HepG2 (cell line): ENCODE data around the gene KIAA1755. TPM values are rescaled to one million over a fixed set of nuclear protein-coding genes. Genes with fewer than 3 reads are reported as not detected.
A peak's percentile ranks its signal among the peaks of the same experiment; 100 is the strongest.

Source experiments
- AKNA ChIP-seq: sonication (generic); formaldehyde crosslinking; IDR thresholded peaks from 2 replicates; pipeline ENCODE4 v1.4.0; 2020; ENCODE audit warnings: missing genetic modification reagents, borderline replicate concordance
- HBP1 ChIP-seq: IDR thresholded peaks from 2 replicates; pipeline ENCODE4 v1.6.1; 2016; ENCODE audit warnings: low read depth, control low read depth
- HINFP ChIP-seq: sonication (generic); formaldehyde crosslinking; IDR thresholded peaks from 2 replicates; pipeline ENCODE4 v1.4.0; 2020; ENCODE audit warnings: low read depth, mild to moderate bottlenecking, missing genetic modification reagents
- HOXA3 ChIP-seq: sonication (generic); formaldehyde crosslinking; IDR thresholded peaks from 2 replicates; pipeline ENCODE4 v1.5.0; 2020; ENCODE audit warnings: missing genetic modification reagents
- JUN ChIP-seq: sonication (generic); formaldehyde crosslinking; IDR thresholded peaks from 2 replicates; pipeline ENCODE4 v1.4.0; 2020; ENCODE audit warnings: mild to moderate bottlenecking, missing genetic modification reagents
- KDM2A ChIP-seq: sonication (generic); formaldehyde crosslinking; IDR thresholded peaks from 2 replicates; pipeline ENCODE4 v1.4.0; 2020; ENCODE audit warnings: low read depth, missing genetic modification reagents, borderline replicate concordance
- MAFK ChIP-seq, 2 experiments: IDR thresholded peaks in 1 of 2; conservative IDR thresholded peaks in 1 of 2; 2 replicates each; pipeline ENCODE4 v1.6.1; 2011; ENCODE audit warnings: improper control_type of control experiment in 2 of 2, low read length in 2 of 2
- MEIS2 ChIP-seq: sonication (generic); formaldehyde crosslinking; IDR thresholded peaks from 2 replicates; pipeline ENCODE4 v1.9.0; 2021; ENCODE audit warnings: mild to moderate bottlenecking, missing genetic modification reagents
- NFE2 ChIP-seq: sonication (generic); formaldehyde crosslinking; IDR thresholded peaks from 2 replicates; pipeline ENCODE4 v1.4.0; 2020; ENCODE audit warnings: missing genetic modification reagents
- NFYC ChIP-seq: IDR thresholded peaks from 2 replicates; pipeline ENCODE4 v1.6.1; 2016; ENCODE audit warnings: missing genetic modification reagents, missing compliant biosample characterization
- RELA ChIP-seq: sonication (generic); formaldehyde crosslinking; IDR thresholded peaks from 2 replicates; pipeline ENCODE4 v1.4.0; 2020; ENCODE audit warnings: missing genetic modification reagents
- RFX5 ChIP-seq: IDR thresholded peaks from 2 replicates; pipeline ENCODE4 v1.6.1; 2011; ENCODE audit warnings: low read depth, low read length, improper control_type of control experiment
- SAFB2 ChIP-seq: sonication (generic); formaldehyde crosslinking; IDR thresholded peaks from 2 replicates; pipeline ENCODE4 v1.5.1; 2020; ENCODE audit warnings: missing genetic modification reagents, low read depth, mild to moderate bottlenecking, borderline replicate concordance
- TEAD2 ChIP-seq: sonication (generic); formaldehyde crosslinking; IDR thresholded peaks from 2 replicates; pipeline ENCODE4 v1.9.0; 2021; ENCODE audit warnings: missing genetic modification reagents
- ZNF44 ChIP-seq: sonication (generic); formaldehyde crosslinking; IDR thresholded peaks from 2 replicates; pipeline ENCODE4 v1.5.1; 2020; ENCODE audit warnings: mild to moderate bottlenecking, missing genetic modification reagents
- ZNF503 ChIP-seq: sonication (generic); formaldehyde crosslinking; IDR thresholded peaks from 2 replicates; pipeline ENCODE4 v1.4.0; 2020; ENCODE audit warnings: missing genetic modification reagents
- ZNF576 ChIP-seq: sonication (generic); formaldehyde crosslinking; IDR thresholded peaks from 2 replicates; pipeline ENCODE4 v1.4.0; 2020; ENCODE audit warnings: mild to moderate bottlenecking, missing genetic modification reagents
- polyA plus RNA-seq, 8 experiments: library from polyadenylated mRNA; depleted of rRNA in 3 of 8; stranded (reverse) in 7 of 8; unstranded in 1 of 8; fragments of >200 nt; fragmentation: Illumina TruSeq in 4 of 8; extraction: Trizol in 4 of 8; gene quantifications; 2 replicates each; pipeline versions ENCODE4 v1.2.1 to v1.2.3, GENCODE V29; 2011 to 2016; ENCODE audit warnings: low read depth in 4 of 8, missing spikeins in 1 of 8, mixed read lengths in 1 of 8; ENCODE audit not compliant: insufficient read depth in 1 of 8
- total RNA-seq, 5 experiments: library from RNA; depleted of rRNA; stranded (reverse); fragments of >200 nt; fragmentation: Illumina TruSeq; extraction: Trizol; gene quantifications; 2 replicates each; pipeline ENCODE4 v1.2.3, GENCODE V29; 2016; ENCODE audit warnings: low read depth in 1 of 5

KIAA1755 gene
- total and polyA plus RNA-seq, 2 of the 13 experiments (the other 11 are each of a cell fraction or from before 2014, with no cell fraction given), result 0.04 TPM; not detected in 1

GRCh38 chr20:38167851-38168760 lies 92.4 kb downstream of the KIAA1755 start (continued):
- TF ChIP-seq NFYC (CRISPR knock-in tag) (no peak), MEIS2 (CRISPR knock-in tag) (peak; percentile 79; the same call in 1 of the 2 replicates), RELA (CRISPR knock-in tag) (no peak), ZNF44 (CRISPR knock-in tag) (no peak), HBP1 (peak; percentile 38; the same call in 1 of the 2 replicates), RFX5 (no peak), SAFB2 (CRISPR knock-in tag) (no peak; the same call in 1 of the 2 replicates), HOXA3 (CRISPR knock-in tag) (peak; percentile 80), NFE2 (CRISPR knock-in tag) (no peak), AKNA (CRISPR knock-in tag) (no peak), ZNF576 (CRISPR knock-in tag) (no peak), TEAD2 (CRISPR knock-in tag) (no peak), MAFK (conservative IDR thresholded peaks at IDR 0.05 in 1 of 2, IDR thresholded peaks at IDR 0.05 in 1 of 2; ENCODE audit: low read length in 2 of 2) (peak in 1 of 2 experiments; percentile 22; a peak in 1 of 4 replicates), ZNF503 (no peak), KDM2A (CRISPR knock-in tag) (peak; percentile 71; the same call in 1 of the 2 replicates), JUN (CRISPR knock-in tag) (peak; percentile 69; the same call in 1 of the 2 replicates), HINFP (CRISPR knock-in tag) (peak; percentile 28; the same call in 1 of the 2 replicates)
